B cell (primary cell): ENCODE results near the gene DPP10.

ENCODE experiments used
- EZH2 ChIP-seq: IDR thresholded peaks from 2 replicates; pipeline ENCODE4 v1.6.1; 2012; ENCODE audit warnings: borderline replicate concordance, low read depth, mild to moderate bottlenecking, moderate library complexity, low read length; ENCODE audit not compliant: insufficient read depth, poor library complexity, severe bottlenecking
- TF ChIP-seq, protein P1 (sequence below): fragments of 200-600 bp; IDR thresholded peaks from one replicate; pipeline ENCODE4 v1.8.0; 2022; ENCODE audit warnings: antibody characterized with exemption, mild to moderate bottlenecking

DNA sequence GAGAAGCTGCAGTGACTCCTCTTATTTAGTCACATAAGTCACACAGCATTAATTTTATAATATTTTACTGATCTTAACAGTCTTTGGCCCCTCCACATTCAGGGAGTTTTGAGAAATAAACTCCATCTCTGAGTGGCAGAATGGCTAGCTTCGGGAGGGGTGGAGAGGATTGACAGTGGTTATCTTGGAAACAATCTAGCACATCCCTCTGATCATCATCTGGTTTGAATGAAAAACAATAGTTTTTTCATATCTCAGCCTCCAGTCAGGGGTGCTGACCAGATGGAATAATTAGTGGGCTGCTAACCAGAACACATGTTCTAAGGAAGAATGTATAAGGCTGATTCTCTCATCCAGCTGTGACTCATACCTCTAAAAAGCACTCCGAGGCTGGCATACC is 477.5 kb downstream of the DPP10 start:
- TF ChIP-seq, protein P1, sequence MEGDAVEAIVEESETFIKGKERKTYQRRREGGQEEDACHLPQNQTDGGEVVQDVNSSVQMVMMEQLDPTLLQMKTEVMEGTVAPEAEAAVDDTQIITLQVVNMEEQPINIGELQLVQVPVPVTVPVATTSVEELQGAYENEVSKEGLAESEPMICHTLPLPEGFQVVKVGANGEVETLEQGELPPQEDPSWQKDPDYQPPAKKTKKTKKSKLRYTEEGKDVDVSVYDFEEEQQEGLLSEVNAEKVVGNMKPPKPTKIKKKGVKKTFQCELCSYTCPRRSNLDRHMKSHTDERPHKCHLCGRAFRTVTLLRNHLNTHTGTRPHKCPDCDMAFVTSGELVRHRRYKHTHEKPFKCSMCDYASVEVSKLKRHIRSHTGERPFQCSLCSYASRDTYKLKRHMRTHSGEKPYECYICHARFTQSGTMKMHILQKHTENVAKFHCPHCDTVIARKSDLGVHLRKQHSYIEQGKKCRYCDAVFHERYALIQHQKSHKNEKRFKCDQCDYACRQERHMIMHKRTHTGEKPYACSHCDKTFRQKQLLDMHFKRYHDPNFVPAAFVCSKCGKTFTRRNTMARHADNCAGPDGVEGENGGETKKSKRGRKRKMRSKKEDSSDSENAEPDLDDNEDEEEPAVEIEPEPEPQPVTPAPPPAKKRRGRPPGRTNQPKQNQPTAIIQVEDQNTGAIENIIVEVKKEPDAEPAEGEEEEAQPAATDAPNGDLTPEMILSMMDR, result no peak
- TF ChIP-seq EZH2, result no peak
